Heart right ventricle (tissue), 16 donors: ENCODE results near the gene TSEN54. TPM values are rescaled to one million over a fixed set of nuclear protein-coding genes. Genes with fewer than 3 reads are reported as not detected.
A peak's percentile ranks its signal among the peaks of the same experiment; 100 is the strongest.

Experiments used
- ATAC-seq, 8 donors: fragments of 200-7000 bp; cut with Tn5 transposase; one replicate each; pipeline ENCODE4 v1.9.1; 2020; ENCODE audit warnings: mild to moderate bottlenecking in 8 of 8, moderate library complexity in 8 of 8, moderate number of reproducible peaks in 1 of 8
- DNase-seq, 2 donors: peaks; one replicate each; pipeline ENCODE4 v3.0.0-alpha.2; 2020
- H3K27ac ChIP-seq, 10 donors: fragments of 200-600 bp; sonication (generic) in 2 of 10; one replicate each; pipeline versions ENCODE4 v1.5.0 to v1.8.0; 2020 to 2022; ENCODE audit warnings: mild to moderate bottlenecking in 3 of 10
- H3K27me3 ChIP-seq, 7 donors: fragments of 200-600 bp; one replicate each; pipeline ENCODE4 v1.8.0; 2021 to 2022; ENCODE audit warnings: mild to moderate bottlenecking in 2 of 7
- H3K36me3 ChIP-seq, 9 donors: fragments of 200-600 bp; sonication (generic) in 1 of 9; one replicate each; pipeline versions ENCODE4 v1.5.0 to v1.8.0; 2020 to 2022; ENCODE audit warnings: mild to moderate bottlenecking in 2 of 9
- H3K4me1 ChIP-seq, 9 donors: fragments of 200-600 bp; sonication (generic) in 1 of 9; one replicate each; pipeline versions ENCODE4 v1.5.0 to v1.8.0; 2020 to 2022; ENCODE audit warnings: mild to moderate bottlenecking in 4 of 9
- H3K4me3 ChIP-seq, 10 donors: fragments of 200-600 bp; sonication (generic) in 2 of 10; one replicate each; pipeline versions ENCODE4 v1.5.0 to v1.8.0; 2020 to 2022; ENCODE audit warnings: mild to moderate bottlenecking in 7 of 10, moderate library complexity in 2 of 10
- H3K9me3 ChIP-seq, 11 donors: fragments of 200-600 bp in 10 of 11; sonication (generic) in 2 of 11; one replicate each; pipeline versions ENCODE4 v1.5.0 to v1.8.0; 2013 to 2022; ENCODE audit warnings: mild to moderate bottlenecking in 2 of 11, control low read depth in 1 of 11, moderate library complexity in 1 of 11
- CTCF ChIP-seq, 9 donors: fragments of 200-600 bp; sonication (generic) in 2 of 9; IDR thresholded peaks; one replicate each; pipeline versions ENCODE4 v1.5.0 to v1.8.0; 2021 to 2022; ENCODE audit warnings: antibody characterized with exemption in 9 of 9, mild to moderate bottlenecking in 5 of 9, moderate library complexity in 1 of 9
- WGBS, 2 donors: extraction: QIAGEN DNeasy Blood & Tissue Kit; methylation state at CpG; one replicate each; pipeline ENCODE4 v1.1.7; 2013; ENCODE audit warnings: inconsistent platforms in 1 of 2; 5-methylcytosine and 5-hydroxymethylcytosine counted together
- intact Hi-C, 10 donors: fragments of 100-400 bp; cut with DNase I; formaldehyde crosslinking; loops; one replicate each; pipeline versions ENCODE4 v1.11.1 to v1.14.2; 2022
- long read RNA-seq, 3 donors: library from polyadenylated mRNA; unstranded; transcript quantifications; one replicate each; pipeline ENCODE4 v2.0.0, GENCODE V29; 2020 to 2021
- polyA plus RNA-seq, 2 donors: library from polyadenylated mRNA; stranded (reverse); fragments of 200-250 nt; gene quantifications; one replicate each; pipeline ENCODE4 v1.2.3, GENCODE V29; 2013
- total RNA-seq, 10 donors: library from RNA; stranded (reverse); fragmentation: NEBNext Ultra II Directional in 3 of 10; extraction: Animal tissue kit (Norgen Biotek cat#: 25700) in 3 of 10; gene quantifications; one replicate each; pipeline versions ENCODE4 v1.2.1 to v1.2.4, GENCODE V29; 2021 to 2023
- donor health status: Arrhythmogenic right ventricular cardiomyopathy.
- donor health status: ischemic (EF 13 %, LVEDD 7.1; RV severe dilation, severe dysfunction).
- donor health status: healthy with polysubstance abuse.
- donor health status: DM: no; HTN: yes; CAD: no.
- donor health status: DM: no; HTN: no; CAD: no.
- donor health status: ischemic (EF 25% LVEDD 6.9; RV normal size, moderate dysfunction).
- donor health status: ischemic (EF 25% LVEDD 5.7; RV mildly dilated, moderate dysfunction).
- donor health status: healthy.
- donor health status: DM: yes; HTN: yes; CAD: no.
- donor health status: Ischemic cardiomyopathy.
- donor health status: ischemic (EF 35%, LVEDD 5.7; RV mildly dilated, moderate dysfunction).
- donor health status: nonischemic (EF 11% LVEDD 7.7; RV severe dilation, severe dysfunction).
- donor health status: DM: yes; HTN: yes; CAD: no.
- donor health status: PGD.
- donor health status: ischemic (EF 29% LVEDD 5.4; RV normal size, mild dysfunction).
- donor health status: nonischemic (EF 23%, LVEDD 6.1; RV moderate dilation, normal function).

The TSEN54 gene
- 1 to 10 TPM; 4.2 to 9.9 (median 6.1) TPM for total RNA-seq
- polyA plus RNA-seq: 10 to 100 TPM; 13.6 to 18.1 TPM
- long read RNA-seq, donor 1, transcript TSEN54-201 (11 exons, 1,944 nt): major isoform, 13 of 20 reads
- long read RNA-seq, donor 1, partial matches to known transcripts: 3 of 20 reads
- long read RNA-seq, donor 1, other reads (novel, unspliced or antisense): 4 of 20 reads
- long read RNA-seq, donor 2, transcript TSEN54-201 (11 exons, 1,944 nt): major isoform, 10 of 17 reads
- long read RNA-seq, donor 2, partial matches to known transcripts: 0 of 17 reads
- long read RNA-seq, donor 2, other reads (novel, unspliced or antisense): 6 of 17 reads
- long read RNA-seq, donor 3, transcript TSEN54-201 (11 exons, 1,944 nt): major isoform, 27 of 48 reads
- long read RNA-seq, donor 3, partial matches to known transcripts: 4 of 48 reads
- long read RNA-seq, donor 3, other reads (novel, unspliced or antisense): 17 of 48 reads

GRCh38 chr17:75516255-75516618 lies at the start of gene TSEN54:
Gene TSEN54, plus strand, starts transcription at chr17:75516528. Its CDS starts 33 bp downstream, at chr17:75516561.
- peaks cover 15 to 53% (median 46%) of the 10 kb centered on the region in 9 donors for H3K4me1 ChIP-seq
- H3K27me3 ChIP-seq: peaks cover 0 to 13% (median 0%) of the 10 kb centered on the region in 7 donors
- H3K36me3 ChIP-seq: peaks cover 0 to 45% (median 3%) of the 10 kb centered on the region in 9 donors
- WGBS, 2 donors: 0 to 1% methylated on average over 30 to 45 of the region's 45 CpGs
- DNase-seq: peak; percentile 95 to 97
- intact Hi-C loops: loop anchor here in 8 of 10 donors (5.0 to 10.0 kb wide), 3 partner anchors 71 to 91 kb away; partner anchors contain the start of gene MYO15B (in 5 of the 8)
- TF ChIP-seq CTCF (IDR thresholded peaks at IDR 0.05): no peak
- H3K9me3 ChIP-seq: no peaks in the 10 kb centered on the region
- H3K27ac ChIP-seq: peak within 1 kb of the TSS; percentile 81 to 98 (median 92)
- H3K4me3 ChIP-seq: peak within 1 kb of the TSS; percentile 79 to 98 (median 93)
- peak; percentile 85 to 92 (median 90) for ATAC-seq

GRCh38 chr17:75468291-75468754 lies 48.0 kb upstream of the TSEN54 start:
- DNase-seq (no peak), ATAC-seq (peak; percentile 33 to 76 (median 70))
- H3K36me3 ChIP-seq: peaks cover 0 to 29% (median 0%) of the 10 kb centered on the region in 9 donors
- peaks cover 0 to 9% (median 0%) of the 10 kb centered on the region in 11 donors for H3K9me3 ChIP-seq
- peak overlapping the region in 8 of 10 donors; percentile 6 to 61 (median 32) for H3K27ac ChIP-seq
- intact Hi-C loops: no loop called here
- H3K4me3 ChIP-seq: no peak overlapping the region
- peaks cover 0 to 32% (median 13%) of the 10 kb centered on the region in 9 donors for H3K4me1 ChIP-seq
- no peaks in the 10 kb centered on the region for H3K27me3 ChIP-seq
- no peak for TF ChIP-seq CTCF (IDR thresholded peaks at IDR 0.05)
- 48 to 52% methylated on average over 8 of the region's 8 CpGs for WGBS, 2 donors

- DNase-seq: no peak
- Histone ChIP-seq H3K27me3 (no peaks in the 10 kb centered on the region), H3K36me3 (peaks cover 0 to 35% (median 0%) of the 10 kb centered on the region in 9 donors), H3K27ac (peak overlapping the region in 7 of 10 donors; percentile 15 to 61 (median 32)), H3K9me3 (peaks cover 0 to 9% (median 0%) of the 10 kb centered on the region in 11 donors), H3K4me1 (peaks cover 0 to 37% (median 15%) of the 10 kb centered on the region in 9 donors), H3K4me3 (no peak overlapping the region)
- peak in 4 of 8 donors; percentile 40 to 59 (median 47) for ATAC-seq
- TF ChIP-seq CTCF (IDR thresholded peaks at IDR 0.05): no peak
- intact Hi-C loops: loop anchor here in 1 of 10 donors (1.0 kb wide), 1 partner anchor 9 kb away; no protein-coding TSS in a partner anchor
- 81 to 85% methylated on average over 13 of the region's 13 CpGs for WGBS, 2 donors
These were observed 47.5 kb upstream of the TSEN54 start for GRCh38 chr17:75468779-75469373.

GRCh38 chr17:75471207-75471606 lies 45.1 kb upstream of the TSEN54 start:
- no peak for TF ChIP-seq CTCF (IDR thresholded peaks at IDR 0.05)
- H3K27me3 ChIP-seq: no peaks in the 10 kb centered on the region
- peaks cover 0 to 9% (median 0%) of the 10 kb centered on the region in 11 donors for H3K9me3 ChIP-seq
- H3K4me3 ChIP-seq: no peak overlapping the region
- ATAC-seq (no peak), DNase-seq (no peak)
- H3K36me3 ChIP-seq: peaks cover 0 to 36% (median 0%) of the 10 kb centered on the region in 9 donors
- 92 to 93% methylated on average over 6 of the region's 6 CpGs for WGBS, 2 donors
- intact Hi-C loops: loop anchor here in 1 of 10 donors (10.0 kb wide), 1 partner anchor 46 kb away; no protein-coding TSS in a partner anchor
- H3K27ac ChIP-seq: peak overlapping the region in 1 of 10 donors; percentile 1
- H3K4me1 ChIP-seq: peaks cover 13 to 55% (median 32%) of the 10 kb centered on the region in 9 donors
